PC-9 (cell line): ENCODE measurements around the gene SPG21. TPM values are rescaled to one million over a fixed set of nuclear protein-coding genes. Genes with fewer than 3 reads are reported as not detected.

Source experiments
- BruUV-seq: library from RNA; stranded (reverse); fragments of 400-500 nt; replicated peaks from 2 replicates; lab custom pipeline; 2021; lab: Mats Ljungman, UMichigan
- CTCF ChIA-PET: fragments of 300-600 bp; sonication (Branson Sonifier 250); formaldehyde crosslinking; loops from one replicate; lab custom pipeline; 2022; ENCODE audit warnings: antibody characterized with exemption; lab: Charles Lee
- POLR2A ChIA-PET: fragments of 300-600 bp; sonication (Branson Sonifier 250); formaldehyde crosslinking; loops from one replicate; lab custom pipeline; 2022; ENCODE audit warnings: antibody characterized with exemption; ENCODE audit not compliant: unreplicated experiment; lab: Charles Lee
- DNase-seq, 2 experiments: peaks; one replicate each; pipeline versions ENCODE4 v3.0.0 to v3.0.0-alpha.2; 2015 to 2022; ENCODE audit warnings: mixed read lengths in 1 of 2
- H2AFZ ChIP-seq: fragments of 200-600 bp; sonication (generic); 2 replicates; pipeline ENCODE4 v1.8.1; 2017; ENCODE audit warnings: antibody characterized with exemption
- H3F3A ChIP-seq: fragments of 200-600 bp; sonication (generic); 2 replicates; pipeline ENCODE4 v1.8.1; 2017; ENCODE audit warnings: antibody characterized with exemption, mild to moderate bottlenecking, low read depth; ENCODE audit not compliant: insufficient read depth
- H3K27ac ChIP-seq: fragments of 200-600 bp; sonication (generic); 2 replicates; pipeline ENCODE4 v1.6.1; 2016; ENCODE audit warnings: mixed run types
- H3K27me3 ChIP-seq: fragments of 200-600 bp; sonication (generic); 2 replicates; pipeline ENCODE4 v1.6.1; 2016; ENCODE audit warnings: low read depth, mixed run types; ENCODE audit not compliant: insufficient read depth
- H3K36me3 ChIP-seq: fragments of 200-600 bp; sonication (generic); 2 replicates; pipeline ENCODE4 v1.6.1; 2016; ENCODE audit warnings: low read depth, mixed run types
- H3K4me1 ChIP-seq: fragments of 200-600 bp; sonication (generic); replicated peaks from 2 replicates; pipeline ENCODE4 v1.6.1; 2016; ENCODE audit warnings: mixed run types; ENCODE audit not compliant: insufficient read depth
- H3K4me2 ChIP-seq: fragments of 200-600 bp; sonication (generic); 2 replicates; pipeline ENCODE4 v1.6.1; 2017; ENCODE audit warnings: mixed run types
- H3K4me3 ChIP-seq: fragments of 200-600 bp; sonication (generic); 2 replicates; pipeline ENCODE4 v1.6.1; 2016; ENCODE audit warnings: mixed run types
- H3K79me2 ChIP-seq: fragments of 200-600 bp; sonication (generic); 2 replicates; pipeline ENCODE4 v1.6.1; 2017; ENCODE audit warnings: low read depth, mixed run types
- H3K9me2 ChIP-seq: fragments of 200-600 bp; sonication (generic); 2 replicates; pipeline ENCODE4 v1.8.1; 2017; ENCODE audit warnings: mild to moderate bottlenecking; ENCODE audit not compliant: insufficient read depth
- H3K9me3 ChIP-seq: fragments of 200-600 bp; sonication (generic); 2 replicates; pipeline ENCODE4 v1.8.1; 2016; ENCODE audit warnings: low read depth; ENCODE audit not compliant: insufficient read depth
- H4K20me1 ChIP-seq: fragments of 200-600 bp; sonication (generic); 2 replicates; pipeline ENCODE4 v1.8.1; 2017; ENCODE audit not compliant: insufficient read depth
- EZH2 ChIP-seq: fragments of 200-600 bp; sonication (generic); IDR thresholded peaks from 2 replicates; pipeline ENCODE4 v1.8.0; 2017; ENCODE audit warnings: antibody characterized with exemption, low read depth
- intact Hi-C: fragments of 100-400 bp; cut with micrococcal nuclease; formaldehyde crosslinking; loops from one replicate; pipeline ENCODE4 v1.10.0; 2022; ENCODE audit not compliant: unreplicated experiment
- total RNA-seq: library from RNA; stranded (reverse); gene quantifications from 2 replicates; pipeline ENCODE4 v1.2.3, GENCODE V29; 2021
- TF ChIP-seq, protein P1 (sequence below): fragments of 200-600 bp; sonication (generic); conservative IDR thresholded peaks from 2 replicates; pipeline ENCODE4 v1.6.1; 2017; ENCODE audit warnings: mixed run types, antibody characterized with exemption, mild to moderate bottlenecking, moderate library complexity

Gene SPG21
- total RNA-seq, 1 experiment from 2014 or later = 91.7 TPM

DNA sequence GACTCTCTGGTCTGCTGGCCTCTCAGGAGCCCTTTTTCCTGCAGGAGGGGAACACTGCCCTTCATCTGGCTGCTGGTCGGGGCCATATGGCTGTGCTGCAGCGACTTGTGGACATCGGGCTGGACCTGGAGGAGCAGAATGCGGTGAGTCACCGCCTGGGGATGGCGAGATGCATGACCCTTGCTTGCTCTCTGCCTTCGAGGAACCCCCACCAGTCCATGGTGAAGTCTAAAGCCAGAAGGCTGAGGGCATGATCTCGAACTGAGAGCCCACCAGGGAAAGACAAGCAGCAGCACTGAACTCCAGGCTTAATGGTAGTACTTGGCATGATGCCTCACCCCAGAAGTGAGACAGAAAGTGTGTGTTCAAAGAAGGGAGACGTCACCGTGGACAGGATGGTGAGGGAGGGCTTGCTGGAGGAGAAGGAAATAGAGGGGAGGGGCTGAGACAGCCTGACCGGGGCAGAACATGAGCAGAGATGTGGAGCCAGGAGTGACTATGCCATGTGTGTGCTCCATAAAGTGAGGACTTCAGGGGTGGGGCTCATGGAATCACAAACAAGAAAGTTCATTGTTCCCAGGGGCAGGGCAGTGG is 58.8 kb downstream of the SPG21 start:
- Histone ChIP-seq H3K79me2 (no peaks in the 10 kb centered on the region), H3F3A (no peaks in the 10 kb centered on the region), H2AFZ (no peak overlapping the region), H3K27me3 (no peaks in the 10 kb centered on the region), H3K36me3 (no peaks in the 10 kb centered on the region), H3K4me3 (no peak overlapping the region), H3K9me2 (no peaks in the 10 kb centered on the region), H4K20me1 (no peaks in the 10 kb centered on the region), H3K4me1 (no peaks in the 10 kb centered on the region), H3K4me2 (no peak overlapping the region), H3K27ac (no peak overlapping the region), H3K9me3 (no peaks in the 10 kb centered on the region)
- ChIA-PET CTCF (no interaction called here), POLR2A (no interaction called here)
- peak in 1 of 2 experiments; percentile 24 for DNase-seq
- intact Hi-C loops = no loop called here
- TF ChIP-seq, protein P1, sequence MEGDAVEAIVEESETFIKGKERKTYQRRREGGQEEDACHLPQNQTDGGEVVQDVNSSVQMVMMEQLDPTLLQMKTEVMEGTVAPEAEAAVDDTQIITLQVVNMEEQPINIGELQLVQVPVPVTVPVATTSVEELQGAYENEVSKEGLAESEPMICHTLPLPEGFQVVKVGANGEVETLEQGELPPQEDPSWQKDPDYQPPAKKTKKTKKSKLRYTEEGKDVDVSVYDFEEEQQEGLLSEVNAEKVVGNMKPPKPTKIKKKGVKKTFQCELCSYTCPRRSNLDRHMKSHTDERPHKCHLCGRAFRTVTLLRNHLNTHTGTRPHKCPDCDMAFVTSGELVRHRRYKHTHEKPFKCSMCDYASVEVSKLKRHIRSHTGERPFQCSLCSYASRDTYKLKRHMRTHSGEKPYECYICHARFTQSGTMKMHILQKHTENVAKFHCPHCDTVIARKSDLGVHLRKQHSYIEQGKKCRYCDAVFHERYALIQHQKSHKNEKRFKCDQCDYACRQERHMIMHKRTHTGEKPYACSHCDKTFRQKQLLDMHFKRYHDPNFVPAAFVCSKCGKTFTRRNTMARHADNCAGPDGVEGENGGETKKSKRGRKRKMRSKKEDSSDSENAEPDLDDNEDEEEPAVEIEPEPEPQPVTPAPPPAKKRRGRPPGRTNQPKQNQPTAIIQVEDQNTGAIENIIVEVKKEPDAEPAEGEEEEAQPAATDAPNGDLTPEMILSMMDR = no peak
- no peak for TF ChIP-seq EZH2
- BruUV-seq = no TSS peak

DNA sequence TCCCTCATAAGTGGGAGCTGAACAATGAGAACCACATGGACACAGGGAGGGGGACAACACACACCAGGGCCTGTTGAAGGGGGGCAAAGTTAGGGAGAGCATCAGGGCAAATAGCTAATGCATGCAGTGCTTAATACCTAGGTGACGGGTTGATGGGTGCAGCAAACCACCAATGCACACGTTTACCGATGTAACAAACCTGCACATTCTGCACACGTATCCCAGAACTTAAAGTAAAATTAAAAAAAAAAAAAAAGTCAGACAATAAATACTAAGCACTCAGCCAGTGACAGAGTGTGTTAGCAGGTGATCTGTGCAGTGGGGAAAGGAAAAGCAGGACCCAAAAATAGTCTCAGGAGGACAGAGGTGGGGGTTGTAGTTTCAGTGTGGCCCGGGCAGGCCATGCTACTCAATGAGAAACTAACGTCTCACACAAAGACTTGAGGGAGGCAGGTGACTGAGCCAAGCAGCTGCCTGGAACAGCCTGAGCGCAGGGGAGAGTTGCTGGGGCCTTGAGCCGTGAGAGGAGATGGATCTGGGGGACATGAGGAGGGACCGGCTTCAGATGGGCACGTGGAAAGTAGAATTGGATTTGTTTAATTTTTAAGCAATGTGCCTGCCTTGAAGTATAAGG is 59.6 kb downstream of the SPG21 start:
- ChIA-PET POLR2A (no interaction called here), CTCF (no interaction called here)
- intact Hi-C loops = no loop called here
- H3K4me2 ChIP-seq = no peak overlapping the region
- H3K9me2 ChIP-seq = no peaks in the 10 kb centered on the region
- H3K79me2 ChIP-seq = no peaks in the 10 kb centered on the region
- no peaks in the 10 kb centered on the region for H3K4me1 ChIP-seq
- no peak for TF ChIP-seq EZH2
- TF ChIP-seq, protein P1 = no peak
- H3K36me3 ChIP-seq = no peaks in the 10 kb centered on the region
- H2AFZ ChIP-seq = no peak overlapping the region
- no peak for DNase-seq
- H4K20me1 ChIP-seq = no peaks in the 10 kb centered on the region
- no peaks in the 10 kb centered on the region for H3K27me3 ChIP-seq
- no peak overlapping the region for H3K4me3 ChIP-seq
- BruUV-seq = no TSS peak
- no peaks in the 10 kb centered on the region for H3F3A ChIP-seq
- H3K9me3 ChIP-seq = no peaks in the 10 kb centered on the region
- H3K27ac ChIP-seq = no peak overlapping the region

DNA sequence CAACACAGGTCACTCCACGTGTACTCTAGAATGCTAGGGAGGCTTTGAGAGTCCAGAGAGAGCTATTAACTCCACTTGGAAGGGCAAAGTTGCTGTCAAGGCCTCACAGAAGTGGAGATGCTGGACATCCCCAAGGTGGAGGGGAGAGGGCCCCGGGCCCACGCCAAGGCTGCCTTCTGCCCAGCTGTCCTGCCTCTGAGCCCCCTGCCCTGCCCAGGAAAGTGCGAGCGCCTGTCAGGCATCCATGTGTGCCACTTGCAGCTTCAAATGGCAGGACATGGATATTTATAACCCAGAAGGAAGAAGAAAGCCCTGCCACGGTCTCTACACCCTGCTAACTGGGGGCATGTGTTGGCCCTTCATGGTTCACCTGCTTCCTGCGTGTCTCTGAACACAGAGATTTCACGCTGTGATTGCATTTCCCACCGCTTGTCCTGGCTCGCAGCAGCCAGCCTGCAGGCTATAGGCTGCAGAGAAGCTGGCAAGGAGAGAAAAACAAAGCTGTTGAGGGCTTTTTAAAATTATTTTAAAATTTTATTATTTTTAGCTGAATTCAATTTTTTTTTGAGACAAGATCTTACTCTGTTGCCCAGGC is 61.0 kb downstream of the SPG21 start:
- ChIA-PET CTCF (no interaction called here), POLR2A (no interaction called here)
- Histone ChIP-seq H3K4me1 (no peaks in the 10 kb centered on the region), H3K36me3 (no peaks in the 10 kb centered on the region), H2AFZ (no peak overlapping the region), H3K27me3 (no peaks in the 10 kb centered on the region), H3K27ac (no peak overlapping the region), H3K4me2 (no peak overlapping the region), H3K9me3 (no peaks in the 10 kb centered on the region), H3F3A (no peaks in the 10 kb centered on the region), H4K20me1 (no peaks in the 10 kb centered on the region), H3K4me3 (no peak overlapping the region), H3K9me2 (no peaks in the 10 kb centered on the region), H3K79me2 (no peaks in the 10 kb centered on the region)
- TF ChIP-seq EZH2 = no peak
- TF ChIP-seq, protein P1 = no peak
- no TSS peak for BruUV-seq
- DNase-seq = no peak
- intact Hi-C loops = no loop called here
